ENCODE data around the gene SLC25A34.
"Not testable (repeated sequence)": the region's sequence is repeated elsewhere in the genome, so short reads cannot be mapped to it uniquely, and the experiment has no call there.

Gene SLC25A34

GRCh38 chr1:15736038-15736891, at the start of gene SLC25A34:
TSS of gene SLC25A34 (plus strand) at chr1:15736258. CDS start at chr1:15736486, 228 bp downstream.
- no peak for DNase-seq

GRCh38 chr1:15687446-15687845, 48.6 kb upstream of the SLC25A34 start:
- no peak for DNase-seq

DNA sequence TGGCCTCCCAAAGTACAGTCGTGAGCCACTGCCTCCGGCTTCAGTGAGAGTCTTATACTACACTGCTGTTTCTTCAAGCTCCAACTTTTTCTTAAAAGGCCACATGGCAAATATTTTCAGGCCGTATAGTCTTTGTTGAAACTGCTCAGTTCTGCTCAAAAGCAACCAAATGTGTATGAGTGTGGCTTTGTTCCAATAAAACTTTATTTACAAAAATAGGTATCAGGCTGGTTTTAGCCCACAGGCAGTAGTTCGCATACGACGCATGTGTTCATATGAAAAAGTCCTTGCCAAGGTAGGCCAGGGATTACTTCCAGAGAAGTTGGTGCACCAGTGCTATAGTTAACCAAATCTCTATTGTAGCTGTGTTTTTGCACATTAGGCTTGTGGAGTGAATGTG, 45.7 kb upstream of the SLC25A34 start:
- no peak for DNase-seq

DNA sequence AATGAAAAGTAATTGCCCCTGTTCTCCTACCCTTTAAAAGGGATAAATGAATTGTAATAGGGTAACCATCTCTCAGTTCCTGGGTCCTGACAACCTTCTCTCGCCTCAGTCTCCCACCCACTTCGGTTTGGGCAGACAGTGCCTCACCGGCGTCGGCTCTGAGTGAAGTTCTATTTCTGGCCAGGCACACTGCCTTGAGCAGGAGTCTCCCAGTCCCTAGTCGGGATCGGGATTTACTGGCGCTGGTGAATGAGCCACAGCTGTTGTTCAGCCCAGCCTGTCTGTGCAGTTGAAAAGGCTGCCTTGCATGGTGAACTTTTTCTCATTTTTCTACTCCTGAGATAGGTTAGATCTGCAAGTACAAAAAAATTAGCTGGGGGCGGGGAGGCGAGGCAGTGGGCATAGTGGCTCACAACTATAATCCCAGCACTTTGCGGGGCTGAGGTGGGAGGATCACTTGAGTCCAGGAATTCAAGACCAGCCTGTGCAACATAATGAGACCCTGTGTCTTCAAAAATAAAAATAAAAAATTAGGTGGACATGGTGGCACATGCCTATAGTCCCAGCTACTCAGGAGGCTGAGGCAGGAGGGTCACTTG, 44.5 kb upstream of the SLC25A34 start:
- DNase-seq: no peak

GRCh38 chr1:15692121-15692682, 43.9 kb upstream of the SLC25A34 start:
- DNase-seq: no peak

DNA sequence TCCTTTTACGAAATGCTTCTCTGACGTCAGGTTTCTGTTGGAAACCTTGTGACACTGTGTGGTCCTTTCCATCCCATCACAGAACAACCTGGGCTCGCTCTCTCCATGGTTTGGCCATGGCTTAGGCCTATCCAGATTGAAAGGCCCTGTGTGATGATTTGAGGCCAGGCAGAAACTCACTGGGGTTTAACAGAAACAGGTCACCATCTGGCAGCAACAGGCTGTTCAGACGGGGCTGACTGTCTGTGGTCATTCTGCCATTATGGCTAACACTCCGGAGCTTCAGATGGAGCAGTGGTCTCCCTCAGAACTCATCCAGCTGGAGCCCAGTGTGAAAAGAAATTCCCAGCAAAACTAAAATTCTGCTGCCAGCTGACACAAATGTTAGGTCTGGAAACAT, 42.7 kb upstream of the SLC25A34 start:
- no peak for DNase-seq

GRCh38 chr1:15696956-15697521, 39.0 kb upstream of the SLC25A34 start:
- DNase-seq: no peak

DNA sequence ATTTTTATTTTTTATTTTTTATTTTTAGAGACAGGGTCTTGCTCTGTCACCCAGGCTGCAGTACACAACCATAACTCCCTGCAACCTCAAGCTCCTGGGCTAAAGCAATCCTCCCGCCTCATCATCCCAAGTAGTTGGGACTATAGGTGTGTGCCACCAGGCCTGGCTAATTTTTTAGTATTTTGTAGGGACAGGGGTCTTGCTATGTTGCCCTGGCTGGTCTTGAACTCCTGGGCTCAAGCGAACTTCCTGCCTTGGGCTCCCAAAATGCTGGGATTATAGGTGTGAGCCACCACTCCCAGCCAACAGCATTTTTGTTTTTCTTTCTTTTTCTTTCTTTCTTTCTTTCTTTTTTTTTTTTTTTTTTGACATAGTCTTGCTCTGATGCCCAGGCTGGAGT, 37.9 kb upstream of the SLC25A34 start:
- no peak for DNase-seq

GRCh38 chr1:15699321-15699720, 36.7 kb upstream of the SLC25A34 start:
- not testable (repeated sequence) for DNase-seq

- DNase-seq: no peak
These were observed 35.5 kb upstream of the SLC25A34 start for GRCh38 chr1:15700508-15700907.

DNA sequence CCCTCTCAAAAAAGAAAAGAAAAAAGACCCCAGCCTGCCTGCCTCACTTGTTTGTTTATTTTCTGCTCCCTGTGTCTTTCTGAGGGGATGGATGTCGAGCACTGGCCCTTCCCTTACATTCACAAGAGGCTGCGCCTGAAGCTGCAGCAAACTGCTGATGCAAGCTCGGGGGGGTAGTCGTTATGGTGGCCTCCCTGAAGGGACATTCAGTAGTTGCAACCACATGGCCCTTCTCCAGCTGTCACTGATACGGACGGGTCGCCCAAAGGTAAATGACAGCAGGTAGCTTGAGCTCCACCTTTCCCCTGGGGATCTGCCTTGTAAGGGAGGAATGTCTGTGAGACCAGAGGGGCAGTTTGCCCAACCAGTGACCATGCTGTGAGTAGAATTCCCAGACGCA, 34.3 kb upstream of the SLC25A34 start:
- no peak for DNase-seq

DNA sequence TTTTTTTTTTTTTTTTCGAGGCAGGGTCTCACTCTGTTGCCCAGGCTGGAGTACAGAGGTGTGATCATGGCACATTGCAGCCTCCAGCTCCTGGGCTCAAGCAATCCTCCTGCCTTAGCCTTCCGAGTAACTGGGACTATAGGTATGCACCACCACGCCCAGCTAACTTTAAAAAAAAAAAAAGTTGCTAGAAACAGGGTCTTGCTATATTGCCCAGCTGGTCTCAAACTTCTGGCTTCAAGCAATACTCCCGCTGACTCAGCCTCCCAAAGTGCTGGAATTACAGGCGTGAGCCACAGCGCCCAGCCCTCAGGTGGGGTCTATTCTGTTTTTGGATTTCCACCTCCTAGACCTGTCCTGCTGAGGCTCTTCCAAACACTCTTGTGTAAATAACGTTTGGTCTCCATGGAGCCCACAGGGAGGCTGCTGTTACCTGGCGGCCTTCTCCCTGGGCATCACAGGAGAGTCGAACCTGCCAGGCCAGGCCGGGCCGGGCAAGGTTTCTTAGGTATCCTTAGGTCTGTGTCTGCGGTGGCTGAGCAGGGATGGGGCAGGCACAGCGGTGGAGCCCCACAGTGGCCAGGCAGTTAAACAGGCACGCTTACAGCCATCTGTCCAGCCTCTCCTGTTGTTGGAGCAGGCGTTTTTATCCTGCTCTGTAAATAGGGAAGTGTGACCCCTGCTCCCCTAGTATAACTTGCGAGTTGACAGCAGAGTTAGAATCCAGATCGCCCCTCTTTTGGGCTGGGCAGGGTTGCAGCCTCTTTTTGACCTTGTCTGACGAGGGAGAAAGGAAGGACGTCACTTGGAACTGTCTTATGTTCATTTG, 33.1 kb upstream of the SLC25A34 start:
- DNase-seq: no peak

- DNase-seq: peak; percentile 66
These were observed 32.5 kb upstream of the SLC25A34 start for GRCh38 chr1:15703562-15703961.

DNA sequence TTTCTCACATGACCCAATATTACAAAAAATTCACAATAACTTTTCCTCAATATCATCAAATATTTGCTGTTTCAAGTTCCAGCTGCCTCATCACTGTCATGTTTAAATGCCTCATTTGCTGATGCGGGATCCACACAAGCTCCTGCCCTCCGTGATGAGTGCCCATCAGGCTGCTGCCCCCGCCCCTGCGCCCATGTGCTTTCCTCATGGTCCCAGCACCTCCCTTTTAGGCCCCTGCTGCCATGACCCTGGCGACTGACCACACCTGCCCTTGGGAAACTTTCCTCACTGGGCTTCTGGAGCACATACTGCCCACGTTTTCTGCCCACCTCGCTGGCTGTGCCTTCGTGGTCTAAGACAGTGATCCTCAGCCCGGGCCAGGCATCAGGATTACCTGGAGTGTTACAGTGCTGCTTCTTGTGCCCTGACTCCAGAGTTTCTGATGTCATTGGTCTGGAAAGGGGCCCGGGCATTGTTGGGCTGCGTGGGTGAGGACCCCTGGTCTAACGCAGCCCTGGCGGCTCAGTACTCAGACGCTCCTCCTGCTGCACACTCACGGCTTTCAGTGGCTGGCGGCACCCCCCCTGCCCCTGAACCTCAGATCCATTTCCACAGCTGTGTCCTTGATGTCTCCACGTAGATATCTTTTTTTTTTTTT, 31.4 kb upstream of the SLC25A34 start:
- DNase-seq: no peak

GRCh38 chr1:15705184-15705566, 30.9 kb upstream of the SLC25A34 start:
- no peak for DNase-seq

DNA sequence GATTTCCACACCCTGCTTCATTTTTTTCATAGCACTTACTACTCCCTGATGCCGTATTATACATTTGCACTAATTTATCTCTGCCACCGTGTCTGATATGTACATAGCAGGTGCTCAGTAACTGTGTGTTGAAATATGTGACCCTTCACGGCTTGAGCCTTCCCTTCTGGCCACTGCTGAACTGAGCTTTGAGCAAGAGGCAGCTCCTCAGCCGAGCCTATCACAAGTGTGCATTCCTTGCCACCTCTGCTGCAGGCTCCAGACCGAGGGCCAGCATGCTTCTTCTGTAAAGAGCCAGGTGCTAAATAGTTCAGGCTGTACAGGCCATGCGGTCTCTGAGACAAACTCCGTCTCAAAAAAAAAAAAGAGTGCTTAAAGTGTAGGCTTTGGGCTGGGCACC, 29.3 kb upstream of the SLC25A34 start:
- no peak for DNase-seq

DNA sequence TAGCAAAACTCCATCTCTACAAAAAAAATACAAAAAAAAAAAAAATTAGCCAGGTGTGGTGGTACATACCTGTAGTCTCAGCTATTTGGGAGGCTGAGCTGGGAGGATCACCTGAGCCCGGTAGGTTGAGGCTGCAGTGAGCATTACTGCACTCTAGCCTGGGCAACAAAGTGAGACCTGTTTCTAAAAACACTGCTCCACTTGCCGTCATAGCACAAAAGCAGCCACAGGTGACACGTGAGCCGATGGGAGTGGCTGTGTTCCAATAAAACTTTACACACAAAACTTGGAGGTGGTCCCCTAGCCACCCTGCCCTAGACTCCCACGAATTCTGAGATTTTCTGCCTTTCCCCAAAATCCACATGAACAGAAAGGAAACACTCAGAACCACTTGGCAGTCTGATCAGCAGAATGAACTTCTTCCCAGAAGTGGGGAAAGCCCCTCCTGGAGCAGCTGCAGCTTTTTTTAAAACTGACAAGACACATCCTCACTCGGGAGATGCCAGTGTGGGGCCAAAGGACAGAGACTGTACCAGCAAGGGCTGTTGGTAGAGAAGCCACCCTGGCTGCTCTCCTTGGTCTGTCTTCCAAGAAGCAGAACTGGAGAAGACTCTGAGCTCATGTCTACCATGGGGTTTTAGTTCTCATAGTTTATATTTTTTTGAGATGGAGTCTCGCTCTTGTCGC, 28.7 kb upstream of the SLC25A34 start:
- DNase-seq: no peak

- no peak for DNase-seq
These were observed 27.4 kb upstream of the SLC25A34 start for GRCh38 chr1:15708486-15709137.

DNA sequence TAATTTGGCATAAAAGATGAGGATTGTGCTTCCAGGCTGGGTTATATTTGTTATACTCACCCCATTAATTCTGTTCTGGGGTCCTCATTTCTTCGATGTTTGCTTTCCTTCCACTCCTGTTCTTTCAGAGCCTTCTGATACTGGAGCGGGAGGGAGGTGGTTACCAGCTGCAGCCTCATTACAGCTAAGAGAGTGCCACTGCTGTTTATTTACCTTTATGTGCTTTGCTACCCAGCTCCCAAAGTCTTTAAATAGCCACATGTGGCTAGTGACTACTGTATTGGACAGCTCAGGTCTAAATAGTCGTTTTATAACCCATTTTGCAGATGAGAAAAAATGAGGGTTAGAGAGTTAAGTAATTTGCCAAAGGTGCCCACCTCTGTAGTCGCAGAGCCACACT, 26.8 kb upstream of the SLC25A34 start:
- DNase-seq: no peak

- no peak for DNase-seq
These were observed 23.9 kb upstream of the SLC25A34 start for GRCh38 chr1:15712168-15712567.

Measured in amniotic stem cell (primary cell).